SKM-1 (cell line): ENCODE measurements around the gene CDKAL1.

Experiments used
- DNase-seq: peaks from one replicate; lab custom pipeline; 2025; ENCODE audit not compliant: unreplicated experiment; lab: John Stamatoyannopoulos, UW

CDKAL1 gene

DNA sequence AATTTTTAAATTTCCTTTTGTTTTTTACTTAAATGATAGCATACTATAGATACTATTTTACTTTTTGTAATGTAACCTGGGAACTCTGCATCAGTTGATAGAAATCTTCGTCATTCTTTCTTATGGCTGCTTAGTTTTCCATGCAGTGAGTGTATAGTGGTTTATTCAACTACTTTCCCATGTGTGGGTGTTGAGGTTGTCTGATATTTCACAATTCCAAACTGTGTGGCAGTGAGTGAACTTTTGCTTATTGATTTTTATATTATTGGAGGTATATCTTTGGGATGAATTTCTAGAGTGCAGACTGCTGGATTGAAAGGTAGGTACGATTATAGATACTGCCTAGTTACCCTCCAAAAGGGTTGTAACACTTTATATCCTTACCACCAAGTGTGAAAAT is 136.5 kb downstream of the CDKAL1 start:
- no peak for DNase-seq

- no peak for DNase-seq
These were observed 137.8 kb downstream of the CDKAL1 start for GRCh38 chr6:20672038-20672437.

- DNase-seq: no peak
These were observed 139.2 kb downstream of the CDKAL1 start for GRCh38 chr6:20673458-20673857.

DNA sequence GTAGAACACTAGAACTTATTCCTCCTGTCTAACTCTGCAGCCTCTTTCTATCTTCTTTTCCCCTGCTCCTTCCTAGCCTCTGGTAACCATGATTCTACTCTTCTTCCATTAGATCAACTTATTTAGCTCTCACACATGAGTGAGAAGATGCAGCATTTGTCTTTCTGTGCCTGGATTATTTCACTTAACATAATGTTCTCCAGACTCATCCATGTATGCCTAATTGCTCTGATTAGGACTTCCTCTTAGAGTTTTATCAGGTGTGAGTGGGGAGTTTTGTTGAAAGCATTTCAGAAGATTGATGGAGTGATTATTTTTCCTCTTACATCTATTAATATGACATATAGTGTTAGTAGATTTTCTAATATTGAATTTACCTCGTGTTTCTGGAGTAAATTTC is 140.4 kb downstream of the CDKAL1 start:
- DNase-seq: no peak

GRCh38 chr6:20678831-20679352 is 144.6 kb downstream of the CDKAL1 start:
- no peak for DNase-seq

- DNase-seq: no peak
These were observed 146.5 kb downstream of the CDKAL1 start for GRCh38 chr6:20680697-20681165.

GRCh38 chr6:20681243-20681684 is 147.0 kb downstream of the CDKAL1 start:
- no peak for DNase-seq

- no peak for DNase-seq
These were observed 150.2 kb downstream of the CDKAL1 start for GRCh38 chr6:20684474-20684873.

DNA sequence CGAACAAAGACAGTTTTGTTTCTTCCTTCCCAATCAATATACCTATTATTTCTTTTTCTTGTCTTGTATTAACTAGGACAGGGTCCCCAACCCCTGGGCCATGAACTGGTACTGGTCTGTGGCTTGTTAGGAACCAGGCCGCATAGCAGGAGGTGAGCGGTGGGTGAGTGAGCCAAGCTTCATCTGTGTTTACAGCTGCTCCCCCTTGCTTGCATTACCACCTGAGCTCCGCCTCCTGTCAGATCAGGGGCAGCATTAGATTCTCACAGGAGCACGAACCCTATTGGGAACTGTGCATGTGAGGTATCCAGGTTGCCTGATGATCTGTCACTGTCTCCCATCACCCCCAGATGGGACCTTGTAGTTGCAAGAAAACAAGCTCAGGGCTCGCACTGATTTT is 151.9 kb downstream of the CDKAL1 start:
- no peak for DNase-seq

GRCh38 chr6:20687494-20687893 is 153.2 kb downstream of the CDKAL1 start:
- DNase-seq: no peak

GRCh38 chr6:20688710-20689500 is 154.6 kb downstream of the CDKAL1 start:
- DNase-seq: no peak

GRCh38 chr6:20691185-20691584 is 156.9 kb downstream of the CDKAL1 start:
- no peak for DNase-seq

DNA sequence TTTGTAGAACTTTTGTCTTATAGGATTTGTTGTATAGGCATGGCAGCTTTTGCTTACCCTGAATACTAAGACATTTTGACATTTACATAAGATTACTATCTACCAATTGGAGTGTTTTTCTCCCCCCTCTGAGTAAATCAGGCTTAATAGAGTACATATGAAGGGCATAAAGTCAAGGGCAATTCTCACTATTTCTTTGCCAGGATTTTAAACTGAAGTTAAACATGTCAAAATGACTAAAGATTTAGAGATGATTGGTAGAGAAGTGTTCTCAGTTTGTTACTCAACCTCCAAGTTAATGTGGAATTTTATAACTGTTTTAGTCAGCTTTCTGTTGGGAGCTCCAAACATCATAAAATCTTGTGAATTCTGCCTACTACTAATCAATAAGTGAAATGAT is 157.8 kb downstream of the CDKAL1 start:
- no peak for DNase-seq

GRCh38 chr6:20693466-20694063 is 159.3 kb downstream of the CDKAL1 start:
- no peak for DNase-seq

DNA sequence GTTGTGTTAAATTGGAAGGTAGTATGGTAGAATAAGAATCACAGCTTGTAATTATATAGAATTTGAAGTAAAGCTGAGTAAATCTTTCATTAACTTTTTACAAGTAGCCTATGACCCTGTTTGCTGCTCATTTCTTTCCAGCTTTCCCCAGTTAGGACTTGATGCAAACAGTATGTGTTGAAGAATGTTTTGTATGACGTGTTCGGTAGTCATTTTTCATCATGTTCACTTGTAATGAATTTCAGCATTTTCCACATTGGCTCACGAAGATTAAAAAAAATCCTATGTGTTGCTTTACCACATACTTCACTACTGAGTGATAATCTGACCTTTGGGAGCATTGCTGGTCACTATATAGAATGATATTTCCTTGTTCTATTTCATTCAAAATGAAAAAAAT is 162.4 kb downstream of the CDKAL1 start:
- no peak for DNase-seq

DNA sequence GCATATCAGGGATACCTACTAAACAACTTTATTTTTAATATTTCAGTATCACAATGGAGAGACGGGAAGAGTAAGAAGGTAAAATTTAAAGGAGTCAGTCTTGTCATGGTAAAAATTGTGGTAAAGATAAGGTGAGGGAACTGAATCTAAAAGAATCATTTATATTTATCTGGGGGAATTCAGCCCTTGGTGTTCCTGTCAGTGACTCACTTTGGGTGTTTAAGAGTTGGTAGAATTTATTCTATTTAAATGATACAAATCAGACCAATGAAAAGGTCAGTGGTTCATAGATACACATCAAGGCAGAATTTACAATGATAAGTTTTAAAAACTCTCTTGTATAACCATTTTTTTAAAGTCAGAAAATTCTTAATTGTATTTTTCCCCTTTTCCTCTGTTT is 164.4 kb downstream of the CDKAL1 start:
- no peak for DNase-seq

DNA sequence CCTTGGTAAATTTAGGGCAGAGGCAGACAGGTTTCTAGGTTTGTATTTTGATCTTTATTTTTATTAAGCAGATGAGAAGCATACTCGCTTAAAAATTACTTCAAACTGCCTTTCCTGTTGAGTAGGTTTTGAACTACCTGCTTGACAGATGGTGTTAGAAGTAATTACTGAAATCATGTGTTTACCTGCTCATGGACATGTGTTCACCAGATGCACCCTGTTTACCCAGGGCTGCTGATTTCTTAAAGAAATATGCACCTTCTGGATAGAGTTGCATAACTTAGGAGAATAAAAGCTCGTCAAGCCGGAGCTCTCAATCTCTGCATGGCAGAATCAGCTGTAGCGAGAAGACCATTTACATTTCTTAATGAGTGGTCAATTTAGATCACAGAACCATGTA is 165.1 kb downstream of the CDKAL1 start:
- DNase-seq: no peak

GRCh38 chr6:20700375-20700774 is 166.1 kb downstream of the CDKAL1 start:
- DNase-seq: no peak

DNA sequence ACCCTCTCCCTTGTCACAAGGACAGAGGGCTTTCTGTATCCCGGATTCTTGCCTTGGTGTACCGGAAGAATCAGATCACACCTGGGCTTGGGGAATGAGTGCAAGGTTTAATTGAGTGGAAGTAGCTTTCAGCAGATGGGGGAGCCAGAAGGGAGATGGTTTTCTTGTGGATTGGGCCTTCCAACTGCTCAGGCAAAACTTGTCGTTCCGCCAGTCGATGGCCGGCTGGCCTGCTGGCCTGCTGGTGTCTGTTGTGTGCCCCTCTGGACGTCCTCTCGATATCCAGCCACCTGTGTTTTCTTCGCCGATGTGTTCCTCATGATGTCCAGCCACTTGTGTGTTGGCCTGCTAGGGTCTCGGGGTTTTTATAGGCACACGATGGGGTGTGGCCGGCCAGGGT is 168.1 kb downstream of the CDKAL1 start:
- DNase-seq: no peak

DNA sequence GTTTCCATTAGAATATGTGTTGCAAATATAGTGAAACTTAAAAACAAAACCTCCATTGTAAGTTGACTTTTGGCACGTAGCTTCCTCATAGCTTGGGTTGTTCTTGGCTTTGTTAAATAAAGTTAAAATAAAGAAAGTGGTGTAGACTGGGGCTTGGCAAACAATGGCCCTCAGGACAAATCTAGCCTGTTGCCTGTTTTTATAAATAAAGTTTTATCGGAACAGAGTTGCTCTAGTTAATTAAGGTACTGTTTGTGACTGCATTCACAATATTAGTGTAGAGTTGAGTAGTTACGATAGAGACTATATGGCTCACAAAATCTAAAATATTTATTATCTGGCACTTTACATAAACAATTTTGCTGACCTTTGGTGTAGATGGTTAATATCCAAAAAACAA is 168.8 kb downstream of the CDKAL1 start:
- DNase-seq: no peak

DNA sequence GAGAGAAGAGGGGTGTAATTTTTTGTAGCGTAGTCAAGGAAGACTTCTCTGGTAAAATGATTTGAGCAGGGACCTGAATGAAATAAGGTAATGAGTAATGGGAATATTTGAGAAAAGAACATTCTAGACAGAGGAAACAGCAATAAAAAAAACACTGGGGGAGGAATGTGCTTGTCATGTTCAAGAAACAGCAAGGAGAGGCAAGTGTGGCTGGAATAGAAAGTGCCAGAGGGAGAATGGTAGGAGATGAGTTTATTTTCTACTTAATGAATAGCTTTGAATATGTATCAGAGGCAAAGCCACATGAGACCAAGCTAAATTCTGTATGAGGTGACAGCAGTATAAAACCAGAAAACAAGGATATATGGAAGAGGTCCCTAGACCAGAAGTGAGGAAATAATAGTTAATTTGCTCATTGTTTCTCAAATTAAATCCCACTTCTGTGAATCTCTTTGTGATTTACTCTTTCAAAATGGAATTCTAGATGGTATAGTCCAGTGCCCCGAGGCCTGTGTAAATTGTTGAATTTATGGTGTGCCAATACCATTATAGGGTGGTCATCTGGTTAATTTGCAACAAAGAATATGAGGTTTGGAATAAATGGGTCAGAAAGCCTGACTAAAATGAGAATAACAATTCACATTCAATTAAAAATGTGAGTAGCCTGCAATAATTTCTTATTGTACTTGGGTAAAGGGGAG is 170.2 kb downstream of the CDKAL1 start:
- no peak for DNase-seq

DNA sequence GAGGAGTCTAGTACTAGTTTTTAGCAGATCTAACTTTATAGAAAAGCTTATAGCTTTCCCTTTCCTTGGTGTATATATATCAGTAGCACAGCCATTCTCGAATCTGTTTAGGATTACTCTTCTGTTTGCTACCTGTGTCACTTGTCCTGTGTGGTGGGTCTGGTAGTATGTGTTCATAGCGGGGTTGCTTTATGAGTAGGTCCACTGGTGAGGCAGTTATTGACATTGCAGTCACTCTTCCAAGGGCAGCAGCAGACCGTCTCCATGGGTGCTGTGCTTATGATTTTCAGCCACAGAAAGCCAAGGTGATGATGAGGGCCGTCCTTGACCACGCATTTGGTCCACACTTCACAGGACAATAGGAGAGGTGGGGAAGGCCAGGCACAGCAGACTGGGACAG is 171.5 kb downstream of the CDKAL1 start:
- DNase-seq: no peak
